ENCODE data around the gene SLC23A2.
A peak's percentile ranks its signal among the peaks of the same experiment; 100 is the strongest.

SLC23A2 gene

GRCh38 chr20:4966826-4967751 lies 34.2 kb downstream of the SLC23A2 start:
- no peak for DNase-seq (ENCODE audit: low read depth in 2 of 2)

GRCh38 chr20:4962241-4962855 lies 39.0 kb downstream of the SLC23A2 start:
- DNase-seq (ENCODE audit: low read depth in 2 of 2), result no peak

GRCh38 chr20:4961746-4962145 lies 39.6 kb downstream of the SLC23A2 start:
- no peak for DNase-seq (ENCODE audit: low read depth in 2 of 2)

- no peak for DNase-seq (ENCODE audit: low read depth in 2 of 2)
Observed at GRCh38 chr20:4959592-4959991, 41.7 kb downstream of the SLC23A2 start.

GRCh38 chr20:4957939-4958362 lies 43.4 kb downstream of the SLC23A2 start:
- no peak for DNase-seq (ENCODE audit: low read depth in 2 of 2)

GRCh38 chr20:4957187-4957586 lies 44.1 kb downstream of the SLC23A2 start:
- DNase-seq (ENCODE audit: low read depth in 2 of 2), result no peak

GRCh38 chr20:4956200-4956810 lies 45.0 kb downstream of the SLC23A2 start:
- DNase-seq (ENCODE audit: low read depth in 2 of 2), result no peak

GRCh38 chr20:4953881-4954280 lies 47.4 kb downstream of the SLC23A2 start:
- DNase-seq (ENCODE audit: low read depth in 2 of 2), result no peak

GRCh38 chr20:4952229-4952628 lies 49.1 kb downstream of the SLC23A2 start:
- no peak for DNase-seq (ENCODE audit: low read depth in 2 of 2)

- no peak for DNase-seq (ENCODE audit: low read depth in 2 of 2)
Observed at GRCh38 chr20:4951299-4951698, 50.0 kb downstream of the SLC23A2 start.

GRCh38 chr20:4950841-4951240 lies 50.5 kb downstream of the SLC23A2 start:
- no peak for DNase-seq (ENCODE audit: low read depth in 2 of 2)

GRCh38 chr20:4950437-4950836 lies 50.9 kb downstream of the SLC23A2 start:
- DNase-seq (ENCODE audit: low read depth in 2 of 2), result no peak

GRCh38 chr20:4949833-4950178 lies 51.5 kb downstream of the SLC23A2 start:
- peak in 1 of 2 donors; percentile 21 for DNase-seq (ENCODE audit: low read depth in 2 of 2)

GRCh38 chr20:4947817-4948559 lies 53.3 kb downstream of the SLC23A2 start:
- DNase-seq (ENCODE audit: low read depth in 2 of 2), result no peak

- DNase-seq (ENCODE audit: low read depth in 2 of 2), result no peak
Observed at GRCh38 chr20:4946986-4947385, 54.3 kb downstream of the SLC23A2 start.

- no peak for DNase-seq (ENCODE audit: low read depth in 2 of 2)
Observed at GRCh38 chr20:4946585-4946984, 54.7 kb downstream of the SLC23A2 start.

GRCh38 chr20:4944518-4945313 lies 56.6 kb downstream of the SLC23A2 start:
- DNase-seq (ENCODE audit: low read depth in 2 of 2), result no peak

GRCh38 chr20:4942331-4942730 lies 59.0 kb downstream of the SLC23A2 start:
- no peak for DNase-seq (ENCODE audit: low read depth in 2 of 2)

- DNase-seq (ENCODE audit: low read depth in 2 of 2), result no peak
Observed at GRCh38 chr20:4937407-4938319, 63.6 kb downstream of the SLC23A2 start.

- DNase-seq (ENCODE audit: low read depth in 2 of 2), result no peak
Observed at GRCh38 chr20:4936851-4937406, 64.4 kb downstream of the SLC23A2 start.

Measured in stimulated activated CD8-positive, alpha-beta memory T cell treated with anti-CD3 and anti-CD28 coated beads, Interleukin-15, amount 100 ng/mL, for 48 hours (primary cell).